ENCODE measurements around the gene SPDL1. TPM values are rescaled to one million over a fixed set of nuclear protein-coding genes. Genes with fewer than 3 reads are reported as not detected.

Gene SPDL1
- total and polyA plus RNA-seq, 2 donors (not counting 1 experiment from before 2014, with no cell fraction given), result 4.1 to 17.9 TPM

DNA sequence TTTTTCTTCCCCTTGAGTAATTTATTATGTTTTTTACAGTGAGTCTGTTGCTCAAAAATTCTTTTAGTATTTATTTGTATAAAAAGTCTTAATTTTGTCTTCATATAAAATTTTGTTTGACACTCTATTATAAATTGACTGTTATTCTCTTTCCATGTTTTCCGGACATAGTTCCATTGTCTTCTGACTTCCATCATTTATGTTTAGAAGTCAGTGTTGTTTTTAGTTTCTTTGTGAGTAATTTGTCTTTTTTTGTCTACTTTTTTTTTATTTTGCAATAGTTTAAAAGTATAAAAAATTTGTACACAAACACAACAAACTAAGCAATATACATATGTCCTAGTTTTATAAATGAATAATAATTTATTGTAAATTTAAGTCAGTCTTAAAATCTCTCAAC, 25.7 kb upstream of the SPDL1 start:
- no CpG with 5 or more reads among the region's 1 CpG for WGBS (ENCODE audit: insufficient coverage)
- H3K4me1 Mint-ChIP-seq, result no peaks in the 10 kb centered on the region
- no peak overlapping the region for H3K9ac ChIP-seq (ENCODE audit: low read length)
- peaks cover 0 to 3% (median 0%) of the 10 kb centered on the region in 3 donors for H3K9me3 ChIP-seq (ENCODE audit: control extremely low read depth in 1 of 3, control insufficient read depth in 2 of 3, insufficient read depth in 1 of 3, low read length in 2 of 3)
- peaks cover 50% of the 10 kb centered on the region for H3K27me3 Mint-ChIP-seq
- no peak overlapping the region for H3K27ac ChIP-seq (ENCODE audit: low read length in 2 of 2)
- peaks cover 0 to 9% (median 3%) of the 10 kb centered on the region in 4 experiments for H3K27me3 ChIP-seq (replicated peaks in 1 of 4; ENCODE audit: control extremely low read depth in 1 of 4, control insufficient read depth in 3 of 4, insufficient read depth in 4 of 4, low read length in 3 of 4)
- ATAC-seq (ENCODE audit: low read depth) (no peak), DNase-seq (no peak)
- H3K9me3 Mint-ChIP-seq (ENCODE audit: insufficient read depth), result peaks cover 5% of the 10 kb centered on the region
- no peak overlapping the region for H3K27ac Mint-ChIP-seq
- no peaks in the 10 kb centered on the region for H4K20me1 ChIP-seq (ENCODE audit: control insufficient read depth, insufficient read depth, low read length, poor library complexity, severe bottlenecking)
- H3K4me1 ChIP-seq (ENCODE audit: control insufficient read depth in 2 of 2, insufficient read depth in 2 of 2, low read length in 2 of 2), result no peaks in the 10 kb centered on the region
- no peak overlapping the region for H3K4me3 ChIP-seq (ENCODE audit: control extremely low read depth in 1 of 5, extremely low read depth in 1 of 5, insufficient read depth in 1 of 5, low read depth in 2 of 5, low read length in 4 of 5)
- intact Hi-C loops (cut with micrococcal nuclease), result no loop called here
- CTCF ChIA-PET, result no interaction called here
- no peak overlapping the region for H3K4me3 Mint-ChIP-seq
- H3K79me2 ChIP-seq (ENCODE audit: control insufficient read depth, insufficient read depth, low read length), result no peaks in the 10 kb centered on the region
- H3K36me3 ChIP-seq (replicated peaks in 1 of 2; ENCODE audit: control extremely low read depth in 1 of 2, control insufficient read depth in 1 of 2, extremely low read depth in 1 of 2, insufficient read depth in 2 of 2, low read length in 1 of 2), result no peaks in the 10 kb centered on the region
- TF ChIP-seq, protein P1, sequence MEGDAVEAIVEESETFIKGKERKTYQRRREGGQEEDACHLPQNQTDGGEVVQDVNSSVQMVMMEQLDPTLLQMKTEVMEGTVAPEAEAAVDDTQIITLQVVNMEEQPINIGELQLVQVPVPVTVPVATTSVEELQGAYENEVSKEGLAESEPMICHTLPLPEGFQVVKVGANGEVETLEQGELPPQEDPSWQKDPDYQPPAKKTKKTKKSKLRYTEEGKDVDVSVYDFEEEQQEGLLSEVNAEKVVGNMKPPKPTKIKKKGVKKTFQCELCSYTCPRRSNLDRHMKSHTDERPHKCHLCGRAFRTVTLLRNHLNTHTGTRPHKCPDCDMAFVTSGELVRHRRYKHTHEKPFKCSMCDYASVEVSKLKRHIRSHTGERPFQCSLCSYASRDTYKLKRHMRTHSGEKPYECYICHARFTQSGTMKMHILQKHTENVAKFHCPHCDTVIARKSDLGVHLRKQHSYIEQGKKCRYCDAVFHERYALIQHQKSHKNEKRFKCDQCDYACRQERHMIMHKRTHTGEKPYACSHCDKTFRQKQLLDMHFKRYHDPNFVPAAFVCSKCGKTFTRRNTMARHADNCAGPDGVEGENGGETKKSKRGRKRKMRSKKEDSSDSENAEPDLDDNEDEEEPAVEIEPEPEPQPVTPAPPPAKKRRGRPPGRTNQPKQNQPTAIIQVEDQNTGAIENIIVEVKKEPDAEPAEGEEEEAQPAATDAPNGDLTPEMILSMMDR (IDR thresholded peaks at IDR 0.05), result no peak
- TF ChIP-seq EZH2 (IDR thresholded peaks at IDR 0.05; ENCODE audit: borderline replicate concordance, insufficient read depth, low read depth, low read length, poor library complexity, severe bottlenecking), result no peak
- POLR2A ChIA-PET, result no interaction called here
- H2AFZ ChIP-seq (ENCODE audit: insufficient read depth, low read depth, low read length, poor library complexity, severe bottlenecking), result no peak overlapping the region
- H3K4me2 ChIP-seq (replicated peaks; ENCODE audit: low read depth, low read length, poor library complexity, severe bottlenecking), result no peak overlapping the region

DNA sequence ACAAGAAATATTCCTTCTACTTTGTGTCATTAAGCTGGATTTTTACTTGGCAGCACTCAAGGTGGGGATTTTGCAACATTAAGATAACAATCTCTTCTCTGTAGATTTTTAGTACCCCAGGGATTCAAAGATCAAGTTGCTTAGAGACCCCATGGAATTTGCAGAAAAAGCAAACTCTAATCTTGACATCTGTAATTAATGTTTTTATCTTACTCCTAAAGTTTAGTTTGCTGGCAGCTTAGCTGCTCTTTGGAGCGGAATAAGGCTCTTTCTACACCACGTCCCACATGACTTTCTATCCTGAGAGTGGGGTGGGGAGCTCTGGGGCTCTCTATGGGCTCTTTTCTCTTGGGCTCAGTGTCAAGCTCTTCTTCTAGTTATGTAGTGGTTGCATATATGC, 21.7 kb upstream of the SPDL1 start:
- no CpG with 5 or more reads among the region's 2 CpGs for WGBS (ENCODE audit: insufficient coverage)
- Histone ChIP-seq H3K27ac (ENCODE audit: low read length in 2 of 2) (no peak overlapping the region), H3K4me3 (ENCODE audit: control extremely low read depth in 1 of 5, extremely low read depth in 1 of 5, insufficient read depth in 1 of 5, low read depth in 2 of 5, low read length in 4 of 5) (no peak overlapping the region), H3K9me3 (ENCODE audit: control extremely low read depth in 1 of 3, control insufficient read depth in 2 of 3, insufficient read depth in 1 of 3, low read length in 2 of 3) (peaks cover 0 to 3% (median 0%) of the 10 kb centered on the region in 3 donors), H3K27me3 (replicated peaks in 1 of 4; ENCODE audit: control extremely low read depth in 1 of 4, control insufficient read depth in 3 of 4, insufficient read depth in 4 of 4, low read length in 3 of 4) (peaks cover 0 to 12% (median 9%) of the 10 kb centered on the region in 4 experiments), H3K36me3 (replicated peaks in 1 of 2; ENCODE audit: control extremely low read depth in 1 of 2, control insufficient read depth in 1 of 2, extremely low read depth in 1 of 2, insufficient read depth in 2 of 2, low read length in 1 of 2) (no peaks in the 10 kb centered on the region), H3K4me2 (replicated peaks; ENCODE audit: low read depth, low read length, poor library complexity, severe bottlenecking) (no peak overlapping the region), H2AFZ (ENCODE audit: insufficient read depth, low read depth, low read length, poor library complexity, severe bottlenecking) (no peak overlapping the region), H3K4me1 (ENCODE audit: control insufficient read depth in 2 of 2, insufficient read depth in 2 of 2, low read length in 2 of 2) (no peaks in the 10 kb centered on the region), H3K9ac (ENCODE audit: low read length) (no peak overlapping the region), H4K20me1 (ENCODE audit: control insufficient read depth, insufficient read depth, low read length, poor library complexity, severe bottlenecking) (no peaks in the 10 kb centered on the region), H3K79me2 (ENCODE audit: control insufficient read depth, insufficient read depth, low read length) (no peaks in the 10 kb centered on the region)
- intact Hi-C loops (cut with micrococcal nuclease), result no loop called here
- Mint-ChIP-seq H3K9me3 (ENCODE audit: insufficient read depth) (no peaks in the 10 kb centered on the region), H3K4me3 (no peak overlapping the region), H3K27ac (no peak overlapping the region), H3K27me3 (peaks cover 61% of the 10 kb centered on the region), H3K4me1 (no peaks in the 10 kb centered on the region)
- ChIA-PET CTCF (no interaction called here), POLR2A (no interaction called here)
- no peak for TF ChIP-seq EZH2 (IDR thresholded peaks at IDR 0.05; ENCODE audit: borderline replicate concordance, insufficient read depth, low read depth, low read length, poor library complexity, severe bottlenecking)
- TF ChIP-seq, protein P1 (IDR thresholded peaks at IDR 0.05), result no peak
- DNase-seq, result no peak
- ATAC-seq (ENCODE audit: low read depth), result no peak

Measured in B cell (primary cell).